ENCODE results near the gene RSPO3.

The RSPO3 gene

DNA sequence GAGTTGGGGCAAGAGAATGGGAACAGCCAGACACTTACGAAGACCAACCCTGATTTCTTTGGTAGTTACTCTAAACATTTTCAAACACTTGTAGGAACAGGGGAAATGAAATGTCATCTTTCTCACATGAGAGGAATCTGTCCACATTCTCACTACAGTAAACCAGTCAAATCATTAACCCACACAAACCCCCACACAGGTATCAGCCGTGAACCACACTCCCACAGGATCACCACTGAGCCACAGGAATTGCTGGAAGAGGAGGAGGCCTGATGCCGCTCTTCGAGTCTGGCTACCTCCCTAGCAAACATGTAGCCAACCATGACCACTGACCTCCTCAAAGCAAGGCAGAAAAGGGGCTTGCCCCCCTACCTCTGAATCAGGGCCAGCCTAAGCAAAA is 6.9 kb upstream of the RSPO3 start:
- DNase-seq, result no peak

DNA sequence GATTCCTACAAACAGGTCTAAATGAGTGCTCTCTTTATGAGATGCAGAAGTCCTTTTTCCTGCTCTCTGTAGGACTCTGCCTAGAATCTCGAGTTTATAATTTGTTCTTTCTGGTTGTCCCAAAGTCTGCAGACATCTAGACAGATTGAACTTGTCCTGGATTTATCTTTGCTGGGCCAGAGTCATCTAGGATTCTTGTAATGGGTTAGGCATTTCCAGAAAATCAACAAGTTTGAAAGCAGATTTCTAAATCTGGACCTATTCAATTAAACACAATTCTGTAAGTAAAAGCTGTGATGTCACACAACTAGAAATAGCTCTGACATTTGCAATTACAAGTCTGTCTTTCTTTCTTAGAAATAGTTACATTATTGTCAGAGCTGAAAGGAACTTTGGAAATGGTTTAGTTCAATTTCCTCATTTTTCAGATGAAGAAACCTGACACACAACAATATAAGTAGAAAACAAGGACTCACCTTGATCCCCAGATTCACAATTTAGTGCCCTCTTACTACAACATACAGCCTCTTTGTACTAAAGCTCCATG is 4.2 kb upstream of the RSPO3 start:
- DNase-seq, result no peak

DNA sequence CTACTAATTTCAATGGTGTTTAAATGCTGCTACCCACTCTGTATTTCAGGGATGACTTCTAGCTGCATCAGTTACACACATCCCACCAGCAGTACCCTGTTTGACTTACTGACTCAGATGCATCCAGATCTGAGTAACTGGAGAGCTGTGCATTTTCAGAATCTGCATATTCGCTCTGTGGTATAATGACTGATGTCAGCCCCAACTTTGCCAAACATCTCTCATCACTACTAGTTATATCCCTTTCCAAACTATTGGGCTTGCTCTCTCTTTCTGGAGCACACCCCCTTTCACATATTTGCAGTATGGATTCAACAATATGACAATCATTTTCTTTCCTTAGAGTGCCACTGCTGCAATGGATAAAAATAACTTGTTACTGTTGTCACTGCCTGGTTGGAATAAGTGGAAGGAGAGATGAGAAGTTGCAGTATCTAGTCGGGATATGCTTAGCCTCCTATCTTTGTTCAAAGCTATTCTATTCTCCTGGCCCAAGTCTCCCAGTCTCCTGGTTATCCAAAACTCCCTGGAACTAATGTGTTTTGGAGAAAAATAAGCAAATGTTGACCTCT is 3.3 kb upstream of the RSPO3 start:
- DNase-seq, result no peak

DNA sequence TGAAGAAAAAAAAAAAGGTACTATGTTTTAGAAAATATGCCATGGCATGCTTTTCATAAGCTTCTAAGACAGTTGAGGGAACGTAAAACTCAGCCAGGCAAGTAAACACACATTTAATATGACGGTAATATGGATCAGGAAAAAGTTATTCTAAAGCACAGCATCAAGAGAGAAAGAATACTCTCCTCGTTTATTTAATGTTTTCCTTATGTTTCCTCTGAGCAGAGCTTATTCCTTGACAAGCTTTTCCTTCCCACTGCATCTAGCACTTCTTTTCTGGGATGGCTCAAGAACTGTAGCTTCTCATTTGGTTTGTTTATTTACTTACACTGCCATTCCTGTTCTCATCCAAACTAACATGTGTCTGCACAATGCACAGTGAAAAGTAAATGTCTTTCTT is 2.7 kb upstream of the RSPO3 start:
- no peak for DNase-seq

DNA sequence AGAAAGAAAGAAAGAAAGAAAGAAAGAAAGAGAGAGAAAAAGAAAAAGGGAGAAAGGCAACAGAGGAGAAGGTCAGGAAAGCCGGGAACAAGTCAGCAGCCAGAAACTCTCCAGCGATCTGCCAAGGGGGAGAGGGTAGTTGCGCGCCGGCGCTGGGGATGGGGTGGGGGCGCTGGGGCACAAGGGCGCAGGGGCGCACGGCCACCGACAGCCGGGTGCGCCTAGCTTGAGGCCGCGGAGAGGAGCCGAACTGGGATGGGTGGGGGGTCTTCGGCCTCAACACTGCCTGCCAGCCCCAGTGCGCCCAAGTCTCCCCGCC is 533 bp upstream of the RSPO3 start:
- DNase-seq, result no peak

DNA sequence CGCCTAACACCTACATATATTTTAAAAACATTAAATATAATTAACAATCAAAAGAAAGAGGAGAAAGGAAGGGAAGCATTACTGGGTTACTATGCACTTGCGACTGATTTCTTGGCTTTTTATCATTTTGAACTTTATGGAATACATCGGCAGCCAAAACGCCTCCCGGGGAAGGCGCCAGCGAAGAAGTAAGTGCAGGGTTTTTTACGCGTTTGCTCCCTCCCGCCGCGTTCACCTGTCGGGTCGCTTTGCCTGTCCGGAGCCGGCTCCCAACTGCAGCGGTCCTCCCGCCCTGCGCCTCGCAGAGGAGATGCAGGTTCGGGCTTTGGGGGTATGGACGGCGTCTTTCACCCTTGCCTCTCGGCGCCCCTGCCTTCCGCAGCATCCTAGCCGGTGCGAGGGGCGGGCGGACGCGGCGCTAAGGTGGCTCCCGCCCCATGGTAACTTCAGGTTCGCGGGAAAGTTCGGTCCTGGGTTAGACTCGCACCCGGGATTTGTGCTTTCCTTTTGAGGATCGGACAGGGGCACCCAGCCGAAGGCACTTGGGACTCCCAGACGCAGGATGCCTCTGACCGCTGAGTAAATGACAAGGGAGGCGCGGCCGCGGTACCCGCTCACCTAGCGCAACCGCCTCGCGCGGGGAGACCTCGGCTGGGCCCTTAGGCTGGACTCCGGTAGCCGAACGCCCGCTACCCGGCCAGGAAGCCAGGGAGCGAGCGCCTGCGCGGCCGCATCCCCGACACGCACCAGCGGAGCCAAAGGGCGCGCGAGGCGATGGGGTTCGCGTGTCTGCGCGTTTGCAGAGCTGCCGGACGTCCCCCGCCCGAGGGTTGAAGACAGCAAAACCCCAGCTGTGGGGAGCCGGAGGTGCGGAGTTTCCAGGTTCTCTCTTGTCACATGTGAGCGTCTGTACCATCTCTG is 891 bp downstream of the RSPO3 start:
- DNase-seq, result peak in 1 of 51 donors; percentile 7

DNA sequence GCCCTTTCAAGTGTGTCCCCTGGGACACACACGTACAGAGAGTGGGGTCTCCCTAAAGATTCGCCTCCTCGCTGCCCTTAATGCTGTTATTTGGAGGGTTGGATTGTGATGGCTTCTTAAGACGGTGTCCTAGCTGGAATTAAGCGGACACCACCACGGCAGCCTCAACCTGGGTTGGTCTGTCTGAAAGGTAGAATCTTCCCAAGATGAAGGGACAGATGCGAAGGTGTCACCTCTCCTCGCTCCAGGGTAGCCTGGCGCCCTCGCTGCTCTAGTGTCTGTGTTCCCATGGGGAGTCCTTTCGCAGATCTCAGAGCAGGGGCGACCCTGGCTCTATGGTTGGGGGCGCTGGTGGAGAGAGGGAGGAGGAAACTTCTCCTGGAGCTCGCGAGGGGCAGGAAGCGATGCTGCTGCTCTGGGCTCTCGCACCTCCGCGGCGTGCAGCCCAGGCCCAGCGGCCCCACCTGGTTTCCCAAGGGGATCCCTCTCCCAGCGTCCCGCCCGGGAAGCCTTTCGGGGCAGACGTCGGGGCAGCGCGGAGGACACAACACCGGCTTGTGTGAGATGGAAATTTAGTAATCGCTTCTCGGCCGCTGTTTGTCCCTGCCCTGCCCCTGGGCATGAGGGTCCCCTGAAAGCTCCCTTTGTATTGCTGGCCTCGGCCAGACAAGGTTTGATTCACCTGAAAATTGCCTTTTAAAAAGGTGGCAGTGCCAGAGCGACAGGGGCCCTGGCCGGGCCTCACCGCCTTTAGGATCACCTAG is 1.7 kb downstream of the RSPO3 start:
- no peak for DNase-seq

DNA sequence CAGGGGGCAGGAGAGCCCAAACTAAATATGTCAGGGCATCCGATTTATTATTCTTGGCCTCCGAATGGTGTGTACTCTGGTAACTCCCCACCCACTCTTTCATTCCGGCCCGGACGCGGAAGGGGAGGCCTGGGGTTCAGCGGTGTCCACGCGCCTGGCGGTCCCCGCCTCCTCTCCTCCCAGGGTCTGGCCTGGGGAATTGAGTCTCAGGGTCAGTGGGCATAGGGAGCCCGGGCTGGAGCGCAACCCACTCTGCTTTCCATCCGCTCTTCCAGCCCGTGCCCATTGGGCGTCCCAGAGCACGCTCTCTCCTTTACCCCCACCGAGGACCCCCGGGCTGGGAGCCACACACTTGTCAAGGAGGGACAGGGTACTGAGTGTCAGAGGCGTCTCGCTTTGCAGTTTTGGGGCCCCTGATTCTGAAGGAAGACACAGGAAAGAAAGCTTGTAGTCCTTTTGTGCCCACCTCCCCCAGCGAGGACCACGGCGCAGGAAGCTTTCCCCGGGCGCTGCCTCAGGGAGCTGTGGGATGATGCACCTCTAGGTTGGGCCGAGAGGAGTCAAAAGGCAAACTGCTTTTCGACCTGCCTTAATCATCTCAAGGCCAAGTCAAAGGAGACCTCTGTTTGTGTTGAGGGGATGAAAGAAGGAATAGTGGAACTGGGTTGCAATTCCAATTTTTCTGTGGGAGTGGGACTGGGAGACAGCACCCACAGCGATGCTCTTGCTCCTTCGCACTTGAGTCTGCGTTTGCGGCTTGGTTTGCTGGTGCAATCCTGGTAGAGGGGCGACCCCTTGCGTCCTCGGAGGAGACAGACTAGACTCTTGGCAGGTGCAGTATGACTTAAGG is 2.5 kb downstream of the RSPO3 start:
- peak in 44 of 51 donors; percentile 10 to 82 (median 54) for DNase-seq

DNA sequence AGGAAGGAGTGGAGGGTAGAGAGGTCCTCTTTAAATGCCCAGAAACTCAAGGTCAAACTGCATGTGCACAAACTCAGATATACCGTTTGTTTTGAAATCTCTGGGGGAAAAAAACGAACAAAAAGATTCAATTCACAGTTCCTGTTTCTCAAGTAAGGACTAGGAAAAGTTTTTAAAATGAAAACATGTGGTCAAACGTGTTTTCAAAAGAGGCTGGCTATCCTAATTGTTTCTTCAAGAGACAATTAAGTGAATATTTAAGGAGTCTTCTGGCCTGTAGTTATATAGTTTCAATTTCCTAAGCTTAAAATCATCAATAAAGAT is 3.1 kb downstream of the RSPO3 start:
- no peak for DNase-seq

DNA sequence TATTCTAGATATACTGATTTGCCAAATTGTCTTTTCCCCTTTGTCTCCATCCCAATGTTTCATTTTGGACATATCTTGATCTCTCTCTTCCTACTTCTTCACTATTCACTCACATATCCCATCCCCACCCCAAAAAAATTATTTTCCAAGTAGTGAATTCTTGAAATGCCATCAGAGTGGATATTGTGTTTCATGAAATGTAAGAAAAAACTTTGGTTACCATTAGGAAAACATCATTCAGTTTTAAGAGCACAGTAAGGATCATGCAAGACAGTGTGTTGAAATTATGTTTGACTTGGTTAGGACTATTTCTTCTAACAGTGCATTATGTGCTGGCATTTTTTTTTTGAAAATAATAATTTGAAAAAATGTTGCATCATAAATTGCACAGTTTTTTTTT is 5.7 kb downstream of the RSPO3 start:
- DNase-seq, result no peak

DNA sequence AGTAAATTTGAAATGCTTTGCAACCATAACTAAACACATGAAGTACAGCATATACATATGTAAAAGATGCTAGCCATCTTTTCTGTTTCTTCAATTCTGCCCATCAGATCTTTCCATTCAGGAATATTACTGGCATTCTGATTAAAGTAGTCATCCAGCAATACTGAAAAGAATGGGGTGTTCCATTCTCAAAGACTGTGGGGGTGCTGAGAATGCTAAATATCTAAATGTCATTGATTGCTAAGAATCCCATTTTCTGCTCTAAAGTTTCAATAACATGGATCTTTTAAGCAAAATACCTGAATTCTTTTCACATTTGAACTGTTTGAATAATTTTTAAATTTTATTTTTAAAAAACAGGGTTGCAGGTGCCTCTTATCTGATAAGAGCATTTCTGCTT is 6.2 kb downstream of the RSPO3 start:
- DNase-seq, result no peak

DNA sequence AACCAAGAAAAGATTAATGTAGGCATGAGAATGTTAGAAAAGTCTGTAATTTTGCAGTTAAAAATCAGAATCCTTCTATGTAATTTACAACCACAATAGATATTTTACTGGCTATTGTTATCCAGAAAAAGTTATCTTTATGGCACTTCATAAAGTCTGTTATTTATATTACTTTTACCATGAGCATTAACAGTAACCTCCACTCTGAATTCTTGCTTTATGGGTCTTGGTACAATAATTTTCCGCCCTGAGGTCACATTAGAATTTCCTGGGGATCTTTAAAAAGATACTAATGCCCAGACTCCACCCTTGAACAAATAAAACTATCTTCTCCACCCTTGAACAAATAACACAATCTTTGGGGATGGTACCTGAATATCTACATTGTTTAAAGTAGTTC is 9.6 kb downstream of the RSPO3 start:
- DNase-seq, result no peak

DNA sequence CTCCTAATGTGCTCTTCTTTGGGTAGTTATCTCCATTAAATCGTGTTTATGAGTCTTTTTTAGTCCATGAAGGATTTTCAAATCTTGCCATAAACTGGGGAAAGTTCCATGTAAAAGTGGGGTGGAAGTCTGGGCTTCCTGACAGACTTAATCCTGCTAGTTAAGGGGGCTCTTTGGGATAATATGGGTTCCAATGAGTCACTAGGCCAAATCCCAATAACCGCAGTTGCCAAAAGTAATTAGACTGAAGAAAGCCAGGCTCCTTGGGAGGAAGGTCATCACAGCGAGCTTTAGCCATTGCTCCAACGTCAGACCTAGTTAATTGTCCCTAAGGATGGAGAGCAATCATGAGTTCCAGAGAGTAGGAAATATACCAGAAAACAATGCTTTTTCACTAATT is 10.8 kb downstream of the RSPO3 start:
- no peak for DNase-seq

DNA sequence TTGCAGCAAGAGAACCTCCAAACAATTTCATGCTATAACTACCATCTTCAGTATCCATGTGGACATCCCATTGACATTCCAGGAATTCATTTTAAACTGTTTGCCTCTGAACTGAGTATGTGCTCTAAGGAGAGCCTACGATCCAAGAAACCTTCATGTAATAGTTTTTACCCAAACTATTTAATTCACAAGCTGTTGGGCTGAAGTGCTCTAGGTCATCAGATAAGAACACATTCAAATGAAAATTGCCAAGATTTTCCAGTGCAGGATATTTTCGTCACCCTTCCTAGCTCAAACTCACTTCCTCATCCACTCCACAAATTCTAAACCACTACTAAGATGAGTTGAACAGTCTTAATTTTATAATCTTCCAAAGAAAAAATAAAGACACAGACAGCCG is 12.8 kb downstream of the RSPO3 start:
- no peak for DNase-seq

DNA sequence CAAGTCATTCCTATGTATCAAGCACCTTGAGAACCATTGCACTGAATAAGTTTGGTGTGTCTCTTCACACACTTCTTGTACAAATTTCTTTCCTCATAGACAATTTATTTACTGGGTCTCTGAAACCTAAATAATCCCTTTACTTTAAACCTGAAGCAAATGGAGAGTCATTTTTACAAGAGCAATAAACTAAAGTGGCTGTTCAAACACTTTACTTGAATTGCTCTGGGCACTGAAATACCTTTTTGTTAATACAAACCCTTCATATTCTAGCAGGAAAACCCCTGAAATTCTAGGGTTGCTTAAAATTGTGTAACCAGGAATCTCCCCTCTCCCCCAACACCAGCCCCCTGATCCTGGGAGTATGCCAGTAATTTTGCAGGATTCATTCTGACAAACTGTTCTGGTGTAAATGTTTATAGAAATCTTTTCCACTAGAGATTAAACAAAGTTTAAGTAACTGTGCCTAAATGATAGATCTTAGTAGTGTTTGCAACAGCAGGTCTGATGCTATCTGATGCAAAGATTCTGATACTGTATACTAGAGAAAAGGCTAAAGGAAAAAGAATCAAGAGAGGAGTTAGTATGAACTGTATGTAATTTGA is 13.4 kb downstream of the RSPO3 start:
- no peak for DNase-seq

DNA sequence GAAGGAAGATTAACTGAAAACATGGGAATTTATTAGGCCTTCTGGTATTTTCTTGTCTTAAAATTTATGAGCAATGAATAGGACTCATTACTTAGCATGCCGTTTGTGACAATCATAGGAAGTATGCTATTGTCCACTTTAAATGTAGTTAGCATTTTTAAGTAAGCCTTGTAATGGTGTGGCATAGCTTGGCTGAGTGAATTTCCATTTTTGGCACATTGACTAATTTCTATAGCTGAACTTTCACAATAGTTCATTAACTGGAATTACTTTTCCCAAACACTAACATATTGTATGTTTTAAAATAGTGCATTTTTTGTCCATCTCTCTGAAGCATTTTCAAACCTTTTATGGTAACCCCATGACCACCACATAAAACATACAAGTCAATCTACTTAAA is 15.7 kb downstream of the RSPO3 start:
- DNase-seq, result no peak

DNA sequence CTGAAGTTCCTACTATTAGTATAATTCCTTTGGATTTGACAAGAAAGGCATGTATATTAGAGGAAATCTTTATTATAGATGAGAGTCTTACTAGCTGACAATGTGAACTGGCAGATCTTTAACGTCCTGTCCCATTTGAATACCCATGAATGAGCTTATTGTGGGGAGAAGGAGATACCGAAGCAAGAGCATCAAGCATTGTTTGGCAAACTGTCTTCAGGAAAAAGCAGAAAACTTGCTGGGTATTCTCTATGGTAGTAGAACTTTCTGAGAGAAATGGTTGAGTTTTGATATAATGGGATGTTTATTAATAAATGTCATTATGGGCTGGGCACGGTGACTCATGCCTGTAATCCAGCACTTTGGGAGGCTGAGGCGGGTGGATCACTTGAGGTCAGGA is 18.3 kb downstream of the RSPO3 start:
- DNase-seq, result no peak

DNA sequence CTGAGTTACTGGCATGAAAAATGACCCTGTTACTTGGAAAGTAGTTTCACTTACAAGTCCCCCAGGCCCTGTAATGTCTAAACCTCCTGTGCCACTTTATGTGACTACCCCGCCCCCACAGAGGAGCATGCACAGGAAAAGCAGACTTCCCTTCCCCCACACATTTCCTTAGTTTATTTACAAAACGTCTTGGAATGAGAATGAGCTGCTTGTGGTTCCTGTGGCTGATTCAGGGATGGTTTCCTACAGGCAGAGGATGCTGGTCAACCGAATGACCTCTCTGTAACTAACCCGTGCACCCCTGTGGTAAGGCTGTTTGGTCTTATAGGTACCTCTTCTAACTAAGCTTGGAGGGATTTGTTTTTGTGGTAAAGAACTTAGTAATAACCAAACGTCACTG is 28.5 kb downstream of the RSPO3 start:
- no peak for DNase-seq

DNA sequence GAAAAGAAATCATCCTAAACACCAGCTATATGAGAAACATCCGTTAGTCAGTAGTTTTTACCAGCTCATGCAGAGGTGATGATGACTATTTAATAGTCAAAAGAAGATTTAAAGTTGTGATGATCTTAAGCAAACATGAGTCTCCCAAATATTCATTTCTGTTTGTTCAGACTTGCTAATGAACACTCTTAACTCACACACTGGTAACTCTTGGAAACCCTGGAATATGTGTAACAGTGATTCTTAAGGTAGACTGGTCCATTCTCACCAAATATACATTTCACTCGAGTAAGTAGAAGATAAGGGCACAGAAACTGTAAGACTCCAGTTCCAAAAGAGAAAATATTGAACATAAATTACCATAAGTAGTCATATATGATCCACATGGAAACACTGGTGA is 29.1 kb downstream of the RSPO3 start:
- no peak for DNase-seq

DNA sequence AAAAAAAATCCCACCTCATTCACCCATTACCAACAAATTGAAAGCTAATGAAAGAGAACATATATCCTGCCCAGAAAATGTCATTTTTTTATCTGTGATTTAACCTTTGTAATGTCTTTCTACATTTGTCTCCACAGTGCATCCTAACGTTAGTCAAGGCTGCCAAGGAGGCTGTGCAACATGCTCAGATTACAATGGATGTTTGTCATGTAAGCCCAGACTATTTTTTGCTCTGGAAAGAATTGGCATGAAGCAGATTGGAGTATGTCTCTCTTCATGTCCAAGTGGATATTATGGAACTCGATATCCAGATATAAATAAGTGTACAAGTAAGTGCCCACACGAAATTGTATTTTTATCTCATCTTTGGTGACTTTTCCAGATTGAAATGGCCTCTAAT is 30.0 kb downstream of the RSPO3 start:
- no peak for DNase-seq

DNA sequence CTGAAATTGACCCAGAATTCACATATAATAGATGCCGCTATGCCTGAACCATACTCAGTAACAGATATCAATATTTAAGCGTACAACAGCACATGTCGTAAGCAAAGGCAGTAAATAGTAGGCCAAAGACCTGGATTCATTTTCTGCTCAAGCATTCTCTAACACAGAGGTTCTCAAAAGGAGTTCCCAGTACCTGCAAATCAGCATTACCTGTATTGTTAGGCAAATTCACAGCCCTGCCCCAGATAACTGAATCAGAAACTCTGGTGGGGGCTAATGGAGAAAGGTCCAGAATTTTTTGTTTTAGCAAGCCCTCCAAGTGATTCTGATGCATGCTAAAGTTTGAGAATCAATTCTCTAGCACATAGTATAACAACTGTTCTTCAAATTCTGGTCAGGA is 36.0 kb downstream of the RSPO3 start:
- no peak for DNase-seq
